Measurements from ENCODE around the gene NRBP1.

DNA sequence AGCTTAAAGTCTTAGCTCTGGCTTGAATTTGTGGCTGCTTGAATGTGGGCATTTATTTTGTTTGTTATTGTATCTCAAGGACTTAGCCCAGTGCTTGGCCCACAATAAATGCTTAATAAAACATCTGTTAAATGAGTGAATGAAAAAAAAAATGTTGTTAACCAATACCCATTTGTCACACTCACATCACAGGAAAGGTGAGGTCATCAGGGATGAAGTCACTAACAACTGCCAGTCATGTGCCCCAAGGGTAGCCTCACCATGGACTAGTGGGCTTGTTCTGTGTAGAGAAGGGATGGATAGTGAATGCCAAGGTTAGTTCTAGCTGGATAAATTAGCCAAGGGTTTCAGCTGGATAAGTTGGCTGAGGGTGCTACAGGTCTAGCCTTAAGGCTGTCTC, 3.0 kb downstream of the NRBP1 start:
- TF ChIP-seq, protein P1, sequence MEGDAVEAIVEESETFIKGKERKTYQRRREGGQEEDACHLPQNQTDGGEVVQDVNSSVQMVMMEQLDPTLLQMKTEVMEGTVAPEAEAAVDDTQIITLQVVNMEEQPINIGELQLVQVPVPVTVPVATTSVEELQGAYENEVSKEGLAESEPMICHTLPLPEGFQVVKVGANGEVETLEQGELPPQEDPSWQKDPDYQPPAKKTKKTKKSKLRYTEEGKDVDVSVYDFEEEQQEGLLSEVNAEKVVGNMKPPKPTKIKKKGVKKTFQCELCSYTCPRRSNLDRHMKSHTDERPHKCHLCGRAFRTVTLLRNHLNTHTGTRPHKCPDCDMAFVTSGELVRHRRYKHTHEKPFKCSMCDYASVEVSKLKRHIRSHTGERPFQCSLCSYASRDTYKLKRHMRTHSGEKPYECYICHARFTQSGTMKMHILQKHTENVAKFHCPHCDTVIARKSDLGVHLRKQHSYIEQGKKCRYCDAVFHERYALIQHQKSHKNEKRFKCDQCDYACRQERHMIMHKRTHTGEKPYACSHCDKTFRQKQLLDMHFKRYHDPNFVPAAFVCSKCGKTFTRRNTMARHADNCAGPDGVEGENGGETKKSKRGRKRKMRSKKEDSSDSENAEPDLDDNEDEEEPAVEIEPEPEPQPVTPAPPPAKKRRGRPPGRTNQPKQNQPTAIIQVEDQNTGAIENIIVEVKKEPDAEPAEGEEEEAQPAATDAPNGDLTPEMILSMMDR (conservative IDR thresholded peaks at IDR 0.05; ENCODE audit: low read depth, low read length): no peak
- TF ChIP-seq EZH2 (IDR thresholded peaks at IDR 0.05; ENCODE audit: low read length, unreplicated experiment) (no peak), EZH2phosphoT487 (IDR thresholded peaks at IDR 0.05; ENCODE audit: borderline replicate concordance, low read length) (no peak)

Data from PC-3 (cell line).